NCI-H510A treated with DMSO at 0.1 percent for 48 hours (cell line): ENCODE measurements around the gene TEFM.
"Not testable (repeated sequence)": the region's sequence is repeated elsewhere in the genome, so short reads cannot be mapped to it uniquely, and the experiment has no call there.

Source experiments
- DNase-seq: peaks from one replicate; lab custom pipeline; 2025; lab: John Stamatoyannopoulos, UW

Gene TEFM

GRCh38 chr17:30906101-30906911, at the start of gene TEFM:
Gene TEFM (minus strand): TSS chr17:30906238. CDS start chr17:30906198, 40 bp downstream.
- peak; percentile 96 for DNase-seq

GRCh38 chr17:30954046-30954830, 48.2 kb upstream of the TEFM start:
- no peak for DNase-seq

GRCh38 chr17:30952638-30953393, 46.8 kb upstream of the TEFM start:
- no peak for DNase-seq

GRCh38 chr17:30950669-30951399, 44.8 kb upstream of the TEFM start:
- peak; percentile 97 for DNase-seq

GRCh38 chr17:30950189-30950588, 44.2 kb upstream of the TEFM start:
- no peak for DNase-seq

- DNase-seq, result no peak
Measured at GRCh38 chr17:30947796-30948195, 41.8 kb upstream of the TEFM start.

- DNase-seq, result no peak
Measured at GRCh38 chr17:30942308-30943079, 36.5 kb upstream of the TEFM start.

GRCh38 chr17:30939051-30939689, 33.1 kb upstream of the TEFM start:
- no peak for DNase-seq

- DNase-seq, result no peak
Measured at GRCh38 chr17:30933966-30934365, 27.9 kb upstream of the TEFM start.

- DNase-seq, result not testable (repeated sequence)
Measured at GRCh38 chr17:30931582-30931981, 25.5 kb upstream of the TEFM start.

GRCh38 chr17:30930495-30930894, 24.5 kb upstream of the TEFM start:
- no peak for DNase-seq

GRCh38 chr17:30929861-30930260, 23.8 kb upstream of the TEFM start:
- not testable (repeated sequence) for DNase-seq

- no peak for DNase-seq
Measured at GRCh38 chr17:30929081-30929633, 23.1 kb upstream of the TEFM start.

- DNase-seq, result no peak
Measured at GRCh38 chr17:30928584-30928983, 22.5 kb upstream of the TEFM start.

GRCh38 chr17:30927756-30928155, 21.7 kb upstream of the TEFM start:
- DNase-seq, result no peak

GRCh38 chr17:30926516-30926915, 20.5 kb upstream of the TEFM start:
- DNase-seq, result no peak

- DNase-seq, result no peak
Measured at GRCh38 chr17:30924341-30924740, 18.3 kb upstream of the TEFM start.

GRCh38 chr17:30922235-30923030, 16.4 kb upstream of the TEFM start:
- no peak for DNase-seq

GRCh38 chr17:30921544-30922196, 15.6 kb upstream of the TEFM start, which contains the start of gene ADAP2:
Gene ADAP2 (plus strand): TSS chr17:30921945. CDS start chr17:30922015, 70 bp downstream.
- DNase-seq, result peak; percentile 64
